Measurements from ENCODE around the gene MEGF8.

The MEGF8 gene

DNA sequence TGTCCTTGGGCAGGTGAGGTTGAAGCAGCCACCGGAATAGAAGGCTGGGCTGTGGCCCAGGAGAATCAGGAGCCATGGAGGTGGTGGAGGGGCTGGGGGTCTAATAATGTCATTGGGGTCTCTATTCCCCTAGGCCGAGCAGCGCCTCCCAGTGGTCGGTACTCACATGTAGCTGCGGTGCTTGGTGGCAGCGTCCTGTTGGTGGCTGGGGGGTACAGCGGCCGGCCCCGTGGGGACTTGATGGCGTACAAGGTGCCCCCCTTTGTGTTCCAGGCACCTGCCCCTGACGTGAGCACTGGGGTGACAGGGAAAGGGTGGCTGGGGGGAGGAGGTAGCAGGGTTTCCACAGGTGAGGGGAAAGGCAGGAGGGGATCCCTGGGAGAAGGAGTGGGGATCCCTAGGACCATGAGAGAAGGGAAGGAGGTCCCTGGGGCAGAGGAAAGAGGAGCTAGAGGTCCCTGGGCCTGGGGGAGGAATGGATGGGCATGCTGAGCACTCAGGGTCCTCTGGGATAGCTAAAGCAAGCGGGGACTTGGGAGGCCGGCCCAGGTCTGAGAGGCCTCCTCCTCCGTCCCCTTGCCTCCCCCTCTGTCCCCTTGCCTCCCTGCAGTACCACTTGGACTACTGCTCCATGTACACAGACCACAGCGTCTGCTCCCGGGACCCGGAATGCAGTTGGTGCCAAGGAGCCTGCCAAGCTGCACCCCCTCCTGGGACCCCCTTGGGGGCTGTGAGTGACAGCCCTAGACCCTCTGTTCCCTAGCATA lies 18.1 kb downstream of the MEGF8 start:
- TF ChIP-seq, protein P1, sequence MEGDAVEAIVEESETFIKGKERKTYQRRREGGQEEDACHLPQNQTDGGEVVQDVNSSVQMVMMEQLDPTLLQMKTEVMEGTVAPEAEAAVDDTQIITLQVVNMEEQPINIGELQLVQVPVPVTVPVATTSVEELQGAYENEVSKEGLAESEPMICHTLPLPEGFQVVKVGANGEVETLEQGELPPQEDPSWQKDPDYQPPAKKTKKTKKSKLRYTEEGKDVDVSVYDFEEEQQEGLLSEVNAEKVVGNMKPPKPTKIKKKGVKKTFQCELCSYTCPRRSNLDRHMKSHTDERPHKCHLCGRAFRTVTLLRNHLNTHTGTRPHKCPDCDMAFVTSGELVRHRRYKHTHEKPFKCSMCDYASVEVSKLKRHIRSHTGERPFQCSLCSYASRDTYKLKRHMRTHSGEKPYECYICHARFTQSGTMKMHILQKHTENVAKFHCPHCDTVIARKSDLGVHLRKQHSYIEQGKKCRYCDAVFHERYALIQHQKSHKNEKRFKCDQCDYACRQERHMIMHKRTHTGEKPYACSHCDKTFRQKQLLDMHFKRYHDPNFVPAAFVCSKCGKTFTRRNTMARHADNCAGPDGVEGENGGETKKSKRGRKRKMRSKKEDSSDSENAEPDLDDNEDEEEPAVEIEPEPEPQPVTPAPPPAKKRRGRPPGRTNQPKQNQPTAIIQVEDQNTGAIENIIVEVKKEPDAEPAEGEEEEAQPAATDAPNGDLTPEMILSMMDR (IDR thresholded peaks at IDR 0.05), result no peak

DNA sequence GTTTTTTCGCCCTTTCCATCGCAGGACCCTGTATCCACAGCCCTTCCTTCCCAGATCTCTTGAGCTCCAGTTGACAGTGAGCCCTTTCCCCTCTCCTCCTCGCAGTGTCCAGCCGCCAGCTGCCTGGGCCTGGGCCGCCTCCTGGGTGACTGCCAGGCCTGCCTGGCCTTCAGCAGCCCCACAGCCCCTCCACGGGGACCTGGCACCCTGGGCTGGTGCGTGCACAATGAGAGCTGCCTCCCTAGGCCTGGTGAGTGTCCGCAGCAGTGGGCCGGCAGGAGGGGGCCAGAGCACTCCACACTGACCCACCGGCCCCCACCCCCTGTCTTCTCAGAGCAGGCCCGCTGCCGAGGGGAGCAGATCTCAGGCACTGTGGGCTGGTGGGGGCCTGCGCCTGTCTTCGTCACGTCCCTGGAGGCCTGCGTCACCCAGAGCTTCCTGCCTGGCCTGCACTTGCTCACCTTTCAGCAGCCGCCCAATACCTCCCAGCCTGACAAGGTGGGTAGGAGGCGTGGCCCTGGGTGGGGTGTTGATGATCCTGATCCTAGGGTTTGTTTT lies 19.0 kb downstream of the MEGF8 start:
- TF ChIP-seq, protein P1 (IDR thresholded peaks at IDR 0.05), result no peak

DNA sequence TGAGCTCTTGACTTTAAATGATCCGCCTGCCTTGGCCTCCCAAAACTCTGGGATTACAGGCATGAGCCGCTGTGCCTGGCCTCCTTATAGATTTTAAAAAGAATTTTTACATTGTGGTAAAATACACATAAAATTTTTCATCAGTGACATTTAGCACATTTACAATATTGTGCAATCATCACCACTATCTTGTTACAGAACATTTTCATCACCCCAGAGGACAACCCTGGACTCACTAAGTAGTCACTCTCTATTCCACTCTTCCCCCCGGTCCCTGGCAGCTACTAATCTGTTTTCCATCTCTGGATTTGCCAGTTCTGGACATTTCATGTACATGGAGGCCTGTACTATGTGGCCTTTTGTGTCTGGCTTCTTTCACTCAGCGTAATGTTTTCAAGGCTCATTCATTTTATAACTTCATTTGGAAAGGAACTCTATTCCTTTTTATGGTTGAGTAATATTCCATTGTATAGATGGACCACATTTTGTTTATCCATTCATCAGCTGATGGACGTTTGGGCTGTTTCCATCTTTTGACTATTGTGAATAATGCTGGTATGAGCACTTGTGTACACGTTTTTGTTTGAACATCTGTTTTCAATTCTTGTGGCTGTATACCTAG lies 19.9 kb downstream of the MEGF8 start:
- TF ChIP-seq, protein P1 (IDR thresholded peaks at IDR 0.05), result no peak

DNA sequence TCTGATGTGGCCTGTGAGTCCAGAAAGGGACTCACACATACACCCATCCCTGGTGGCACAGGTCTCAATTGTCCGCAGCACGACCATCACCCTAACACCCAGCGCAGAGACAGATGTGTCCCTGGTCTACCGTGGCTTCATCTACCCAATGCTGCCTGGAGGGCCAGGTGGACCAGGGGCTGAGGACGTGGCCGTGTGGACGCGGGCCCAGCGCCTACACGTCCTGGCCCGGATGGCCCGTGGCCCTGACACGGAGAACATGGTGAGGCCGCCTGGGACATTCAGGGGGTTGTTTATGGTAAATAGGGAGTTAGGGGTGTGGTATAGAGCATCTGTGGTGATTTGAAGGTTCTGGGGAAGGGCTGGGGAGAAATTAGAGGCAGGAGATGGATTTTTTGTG lies 22.8 kb downstream of the MEGF8 start:
- TF ChIP-seq, protein P1 (IDR thresholded peaks at IDR 0.05), result no peak

DNA sequence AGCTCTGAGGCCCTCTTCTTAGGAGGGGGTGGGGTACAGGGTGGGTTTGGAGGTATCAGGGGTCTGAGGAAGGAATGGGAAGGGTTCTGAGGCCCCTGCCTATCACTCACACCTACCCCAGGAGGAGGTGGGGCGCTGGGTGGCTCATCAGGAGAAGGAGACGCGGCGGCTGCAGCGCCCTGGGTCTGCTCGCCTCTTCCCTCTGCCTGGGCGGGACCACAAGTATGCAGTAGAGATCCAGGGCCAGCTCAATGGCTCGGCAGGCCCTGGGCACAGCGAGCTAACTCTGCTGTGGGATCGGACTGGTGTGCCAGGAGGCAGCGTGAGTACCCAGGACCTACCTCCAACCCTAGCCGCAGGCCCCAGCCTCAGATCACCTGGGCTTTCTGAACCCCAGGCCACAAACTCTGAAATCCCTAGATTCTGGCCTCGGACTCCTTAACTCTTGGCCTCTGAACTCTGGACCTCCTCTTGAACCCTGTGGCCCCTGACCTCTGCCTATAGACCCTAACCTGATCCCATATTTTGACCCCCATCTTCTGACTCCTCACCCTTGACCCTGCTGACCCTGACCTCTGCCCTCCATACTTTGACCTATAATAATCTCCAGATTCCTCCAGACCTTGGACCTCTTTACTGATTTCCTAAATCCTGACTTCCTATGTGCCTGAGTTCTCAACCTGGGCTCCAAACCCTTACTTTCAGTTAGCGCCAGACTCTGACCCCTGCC lies 24.1 kb downstream of the MEGF8 start:
- TF ChIP-seq, protein P1 (IDR thresholded peaks at IDR 0.05), result no peak

DNA sequence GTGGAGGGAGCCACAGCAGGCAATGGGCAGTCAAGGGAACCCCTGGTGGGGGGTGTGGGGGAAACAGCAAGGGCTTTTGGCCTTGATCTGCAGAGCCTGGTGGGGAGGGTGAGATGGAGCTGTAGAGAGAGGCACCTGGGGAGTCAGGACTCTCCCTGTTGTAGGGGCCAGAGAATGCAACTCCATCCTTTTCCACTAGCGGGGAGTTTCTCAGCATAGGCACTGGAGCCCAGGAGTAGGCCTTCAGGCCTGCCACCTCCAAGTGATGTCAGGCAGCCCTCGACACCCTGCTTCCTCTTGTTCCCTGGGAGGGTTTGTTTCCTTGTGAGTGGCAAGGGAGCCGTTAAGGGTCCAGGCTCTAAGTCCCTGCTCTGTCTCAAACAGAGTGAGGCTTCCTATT lies 25.0 kb downstream of the MEGF8 start:
- TF ChIP-seq, protein P1 (IDR thresholded peaks at IDR 0.05), result no peak

DNA sequence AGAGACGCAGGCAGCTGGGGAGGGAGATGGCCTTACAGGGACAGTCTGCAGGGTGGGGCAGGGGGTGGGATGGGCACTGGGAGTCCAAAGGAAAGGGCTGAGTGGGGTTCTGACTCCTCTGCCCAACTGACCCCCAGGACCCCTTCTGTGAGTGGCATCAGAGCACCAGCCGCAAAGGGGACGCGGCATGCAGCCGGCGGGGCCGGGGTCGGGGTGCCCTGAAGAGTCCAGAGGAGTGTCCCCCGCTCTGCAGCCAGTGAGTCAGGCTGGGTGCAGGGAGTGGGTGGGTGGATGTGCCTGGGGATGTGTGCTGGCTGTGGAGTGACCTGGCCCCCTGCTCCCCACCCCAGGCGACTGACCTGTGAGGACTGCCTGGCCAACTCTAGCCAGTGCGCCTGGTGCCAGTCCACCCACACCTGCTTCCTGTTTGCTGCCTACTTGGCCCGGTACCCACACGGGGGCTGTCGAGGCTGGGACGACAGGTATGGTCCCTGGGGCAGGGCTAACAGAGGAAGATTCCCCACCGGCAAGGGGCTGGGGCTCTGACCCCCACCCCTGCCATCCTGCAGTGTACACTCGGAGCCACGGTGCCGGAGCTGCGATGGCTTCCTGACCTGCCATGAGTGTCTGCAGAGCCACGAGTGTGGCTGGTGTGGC lies 25.8 kb downstream of the MEGF8 start:
- TF ChIP-seq, protein P1 (IDR thresholded peaks at IDR 0.05), result no peak

Measured in LNCAP (cell line).